Memory B cell (primary cell): ENCODE measurements around the gene SIPA1L3.
A peak's percentile ranks its signal among the peaks of the same experiment; 100 is the strongest.

ENCODE experiments used
- ATAC-seq: fragments of 150-1000 bp; cut with Tn5 transposase; 2 replicates; pipeline ENCODE4 v1.10.0; 2021; ENCODE audit warnings: low read depth, mild to moderate bottlenecking, moderate library complexity
- DNase-seq, 2 donors: peaks; one replicate each; pipeline ENCODE4 v3.0.0; 2022; ENCODE audit warnings: low spot score in 2 of 2
- H3K27ac Mint-ChIP-seq: one replicate; pipeline ENCODE4 v1.8.0; 2022; ENCODE audit warnings: mild to moderate bottlenecking, moderate library complexity, mixed read lengths
- H3K27me3 Mint-ChIP-seq: one replicate; pipeline ENCODE4 v1.8.0; 2022; ENCODE audit warnings: mixed read lengths
- H3K36me3 Mint-ChIP-seq: one replicate; pipeline ENCODE4 v1.8.0; 2022; ENCODE audit warnings: mild to moderate bottlenecking, mixed read lengths
- H3K4me1 Mint-ChIP-seq: one replicate; pipeline ENCODE4 v1.8.0; 2022; ENCODE audit warnings: mixed read lengths
- H3K4me3 Mint-ChIP-seq: one replicate; pipeline ENCODE4 v1.8.0; 2022; ENCODE audit warnings: mild to moderate bottlenecking, moderate library complexity, mixed read lengths
- H3K9me3 Mint-ChIP-seq: one replicate; pipeline ENCODE4 v1.8.0; 2022; ENCODE audit warnings: mixed read lengths

SIPA1L3 gene

DNA sequence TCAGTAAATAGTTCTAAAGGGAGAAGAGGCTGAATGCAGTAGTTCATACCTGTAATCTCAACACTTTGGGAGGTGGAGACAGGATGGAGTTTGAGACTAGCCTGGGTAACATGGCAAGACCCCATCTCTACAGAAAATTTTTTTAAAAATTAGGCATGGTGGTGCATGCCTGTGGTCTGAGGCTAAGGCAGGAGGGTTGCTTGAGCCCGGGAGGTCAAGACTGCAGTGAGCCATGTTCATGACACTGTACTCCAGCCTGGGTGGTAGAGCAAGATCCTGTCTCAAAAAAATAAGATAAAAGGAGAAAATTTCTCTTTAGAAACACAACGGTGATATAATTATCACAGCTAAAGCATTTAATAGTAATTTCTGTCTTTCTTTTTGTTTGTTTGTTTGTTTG is 57.1 kb downstream of the SIPA1L3 start:
- DNase-seq = no peak
- ATAC-seq = no peak

DNA sequence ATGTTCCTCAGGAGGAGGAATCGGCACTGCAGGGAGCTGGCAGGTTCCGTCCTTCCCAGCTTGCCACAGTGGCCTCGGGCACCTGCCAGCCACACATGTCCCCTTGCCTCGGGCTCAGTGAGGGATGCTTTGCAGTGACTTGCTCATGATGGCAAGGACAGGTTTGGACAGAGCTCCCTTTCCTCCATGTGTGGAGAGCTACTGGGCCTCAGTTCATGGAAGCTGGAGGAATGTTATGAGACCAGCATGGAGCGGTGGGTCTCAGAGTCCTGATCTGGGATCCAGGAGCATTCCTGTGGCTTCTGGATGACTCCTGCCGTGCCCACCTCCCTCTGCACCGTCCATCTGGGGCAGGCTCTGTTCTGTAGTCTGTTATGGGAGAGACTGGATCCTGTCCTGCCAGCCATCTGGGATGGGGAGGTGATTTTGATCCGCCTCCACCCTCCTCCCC is 59.2 kb downstream of the SIPA1L3 start:
- no peaks in the 10 kb centered on the region for H3K27me3 Mint-ChIP-seq
- peaks cover 19% of the 10 kb centered on the region for H3K36me3 Mint-ChIP-seq
- H3K27ac Mint-ChIP-seq = peak overlapping the region; percentile 47
- DNase-seq = no peak
- no peak for ATAC-seq
- H3K4me1 Mint-ChIP-seq = peaks cover 35% of the 10 kb centered on the region
- no peak overlapping the region for H3K4me3 Mint-ChIP-seq
- peaks cover 5% of the 10 kb centered on the region for H3K9me3 Mint-ChIP-seq

More for the DNA sequence above, 57.1 kb downstream of the SIPA1L3 start:
- Mint-ChIP-seq H3K4me3 (no peak overlapping the region), H3K4me1 (peaks cover 41% of the 10 kb centered on the region), H3K27me3 (no peaks in the 10 kb centered on the region), H3K27ac (no peak overlapping the region), H3K9me3 (peaks cover 3% of the 10 kb centered on the region), H3K36me3 (peaks cover 11% of the 10 kb centered on the region)

DNA sequence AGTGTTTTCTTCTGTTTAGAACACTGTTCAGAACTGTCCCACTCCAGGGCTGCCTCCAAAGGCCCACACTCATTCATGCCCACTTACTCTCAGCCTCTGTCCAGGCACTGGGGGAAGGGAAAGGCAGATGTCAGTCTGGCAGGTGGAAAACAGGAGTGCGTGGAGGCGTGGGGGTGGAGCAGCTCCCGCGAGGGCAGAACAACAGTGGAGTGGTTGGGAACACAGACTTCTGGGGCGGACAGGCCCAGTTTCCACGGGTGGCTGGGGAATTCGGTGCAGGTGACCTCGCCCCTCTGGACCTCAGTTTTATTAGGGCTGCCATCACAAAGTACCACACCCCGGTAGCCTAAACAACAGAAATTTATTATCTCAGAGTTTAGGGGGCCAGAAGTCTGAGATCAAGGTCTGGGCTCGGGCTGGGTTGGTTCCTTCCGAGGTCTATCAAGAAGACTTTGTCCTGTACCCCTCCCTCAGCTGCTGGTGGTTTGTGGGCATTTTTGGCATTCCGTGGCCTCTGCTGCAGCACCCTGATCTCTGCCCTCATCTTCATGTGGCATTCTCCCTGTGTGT is 59.7 kb downstream of the SIPA1L3 start:
- DNase-seq (no peak), ATAC-seq (no peak)
- Mint-ChIP-seq H3K36me3 (peaks cover 16% of the 10 kb centered on the region), H3K27me3 (no peaks in the 10 kb centered on the region), H3K4me3 (no peak overlapping the region), H3K9me3 (peaks cover 3% of the 10 kb centered on the region), H3K4me1 (peaks cover 34% of the 10 kb centered on the region), H3K27ac (peak overlapping the region; percentile 47)

DNA sequence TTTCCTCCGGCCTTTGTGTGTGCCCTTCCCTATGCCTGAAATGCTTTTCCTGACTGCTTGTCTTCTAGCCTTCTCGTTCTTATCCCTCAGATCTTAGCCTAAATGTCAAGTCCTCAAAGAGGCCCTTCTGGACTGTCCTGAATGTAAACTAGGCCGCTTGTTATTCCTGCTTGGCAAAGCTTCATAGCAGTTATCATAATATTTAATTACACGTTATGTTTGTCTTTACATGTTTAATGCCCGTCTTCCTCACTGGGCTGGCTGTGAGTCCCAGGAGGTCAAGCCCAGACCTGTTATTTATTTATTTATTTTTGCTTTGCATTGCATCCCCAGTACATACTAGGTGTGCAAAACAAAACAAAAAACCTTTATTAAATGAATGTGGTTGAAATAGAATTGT is 62.7 kb downstream of the SIPA1L3 start:
- DNase-seq = no peak
- Mint-ChIP-seq H3K27ac (no peak overlapping the region), H3K9me3 (peaks cover 3% of the 10 kb centered on the region), H3K36me3 (peaks cover 27% of the 10 kb centered on the region), H3K27me3 (no peaks in the 10 kb centered on the region), H3K4me3 (no peak overlapping the region), H3K4me1 (peaks cover 34% of the 10 kb centered on the region)
- no peak for ATAC-seq

DNA sequence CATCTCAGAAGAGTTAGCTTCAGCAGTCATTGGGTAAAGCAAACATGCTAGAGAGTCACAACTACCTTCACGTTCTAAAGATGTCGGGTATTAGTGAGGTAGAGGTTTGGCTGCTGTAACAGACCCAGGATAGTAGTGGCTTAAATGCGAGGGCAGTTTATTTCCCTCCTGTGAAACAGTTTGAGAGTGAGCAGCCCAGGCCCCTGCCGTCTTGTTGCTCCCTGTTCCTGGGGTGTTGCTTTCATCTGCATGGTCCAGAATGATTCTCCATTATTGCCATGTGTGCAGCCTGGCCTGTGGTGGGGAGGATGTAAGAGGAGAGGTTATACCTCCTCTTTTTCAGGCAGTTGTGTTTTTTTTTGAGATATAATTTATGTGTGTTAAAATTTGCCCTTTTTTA is 63.7 kb downstream of the SIPA1L3 start:
- no peak for DNase-seq
- Mint-ChIP-seq H3K9me3 (peaks cover 3% of the 10 kb centered on the region), H3K4me3 (no peak overlapping the region), H3K36me3 (peaks cover 29% of the 10 kb centered on the region), H3K27me3 (no peaks in the 10 kb centered on the region), H3K27ac (no peak overlapping the region), H3K4me1 (peaks cover 41% of the 10 kb centered on the region)
- ATAC-seq = no peak

DNA sequence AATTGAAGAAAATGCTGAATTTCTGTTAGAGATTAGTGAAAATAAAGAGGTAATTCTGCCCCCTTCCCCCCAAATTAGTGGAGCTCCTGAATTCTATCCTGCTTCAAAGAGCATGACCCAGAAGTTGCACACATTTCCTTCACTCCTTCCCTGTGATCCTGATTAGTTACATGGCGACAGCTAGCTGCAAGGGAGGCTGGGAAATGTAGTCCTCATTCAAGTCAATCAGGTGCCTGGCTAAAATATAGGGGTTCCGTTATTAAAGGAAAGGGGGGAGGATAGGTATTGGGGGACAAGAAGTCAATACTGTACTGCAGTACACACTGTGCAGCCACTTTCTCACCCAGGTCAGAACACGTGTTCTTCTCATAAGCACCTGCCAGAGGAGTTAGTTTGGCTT is 65.8 kb downstream of the SIPA1L3 start:
- ATAC-seq (no peak), DNase-seq (no peak)
- H3K4me3 Mint-ChIP-seq = no peak overlapping the region
- no peak overlapping the region for H3K27ac Mint-ChIP-seq
- H3K27me3 Mint-ChIP-seq = no peaks in the 10 kb centered on the region
- H3K36me3 Mint-ChIP-seq = peaks cover 32% of the 10 kb centered on the region
- H3K9me3 Mint-ChIP-seq = peaks cover 3% of the 10 kb centered on the region
- H3K4me1 Mint-ChIP-seq = peaks cover 38% of the 10 kb centered on the region

DNA sequence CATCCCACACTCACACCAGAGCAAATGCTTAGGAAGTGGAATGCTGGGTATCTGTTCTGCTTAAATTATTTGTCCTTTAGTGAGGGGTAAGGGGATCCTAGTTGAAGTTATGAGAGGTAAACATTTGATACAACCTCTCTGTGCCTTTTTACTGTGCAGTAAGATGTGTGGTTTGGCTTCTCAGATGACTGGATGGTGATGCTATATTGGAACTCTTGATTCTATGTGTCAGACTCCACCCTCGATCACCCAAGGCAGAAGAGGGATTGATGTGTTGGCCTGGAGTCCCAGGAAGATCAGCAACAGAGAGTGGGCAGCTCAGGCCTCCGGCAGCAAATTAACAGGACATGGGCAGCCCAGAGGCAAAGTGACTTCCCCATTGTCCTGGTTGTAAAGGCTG is 66.7 kb downstream of the SIPA1L3 start:
- Mint-ChIP-seq H3K27ac (peak overlapping the region; percentile 88), H3K4me3 (peak overlapping the region; percentile 50), H3K9me3 (peaks cover 3% of the 10 kb centered on the region), H3K27me3 (no peaks in the 10 kb centered on the region), H3K4me1 (peaks cover 41% of the 10 kb centered on the region), H3K36me3 (peaks cover 30% of the 10 kb centered on the region)
- ATAC-seq (no peak), DNase-seq (no peak)

DNA sequence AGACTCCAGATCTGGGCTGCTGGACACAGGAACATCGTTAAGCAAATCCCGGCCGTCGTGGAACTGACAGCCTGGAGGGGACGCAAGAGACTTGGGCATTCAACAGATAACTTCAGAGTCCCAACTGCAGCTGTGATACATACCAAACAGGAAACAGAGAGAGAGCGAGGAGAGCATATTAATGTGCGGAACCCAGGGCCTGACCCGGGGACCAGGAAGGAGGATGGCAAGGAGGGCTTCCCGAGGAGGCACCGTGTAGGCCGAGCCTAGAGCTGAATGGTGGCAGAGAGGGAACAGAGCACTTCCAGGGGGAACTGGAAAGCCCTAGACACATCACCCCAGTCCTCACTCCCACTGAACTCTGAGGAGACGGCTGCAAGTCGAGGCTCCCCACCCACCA is 68.1 kb downstream of the SIPA1L3 start:
- no peaks in the 10 kb centered on the region for H3K27me3 Mint-ChIP-seq
- H3K4me1 Mint-ChIP-seq = peaks cover 46% of the 10 kb centered on the region
- peaks cover 3% of the 10 kb centered on the region for H3K9me3 Mint-ChIP-seq
- peak in 1 of 2 donors; percentile 18 for DNase-seq
- peak; percentile 46 for ATAC-seq
- peak overlapping the region; percentile 88 for H3K27ac Mint-ChIP-seq
- H3K4me3 Mint-ChIP-seq = peak overlapping the region; percentile 67
- peaks cover 27% of the 10 kb centered on the region for H3K36me3 Mint-ChIP-seq

DNA sequence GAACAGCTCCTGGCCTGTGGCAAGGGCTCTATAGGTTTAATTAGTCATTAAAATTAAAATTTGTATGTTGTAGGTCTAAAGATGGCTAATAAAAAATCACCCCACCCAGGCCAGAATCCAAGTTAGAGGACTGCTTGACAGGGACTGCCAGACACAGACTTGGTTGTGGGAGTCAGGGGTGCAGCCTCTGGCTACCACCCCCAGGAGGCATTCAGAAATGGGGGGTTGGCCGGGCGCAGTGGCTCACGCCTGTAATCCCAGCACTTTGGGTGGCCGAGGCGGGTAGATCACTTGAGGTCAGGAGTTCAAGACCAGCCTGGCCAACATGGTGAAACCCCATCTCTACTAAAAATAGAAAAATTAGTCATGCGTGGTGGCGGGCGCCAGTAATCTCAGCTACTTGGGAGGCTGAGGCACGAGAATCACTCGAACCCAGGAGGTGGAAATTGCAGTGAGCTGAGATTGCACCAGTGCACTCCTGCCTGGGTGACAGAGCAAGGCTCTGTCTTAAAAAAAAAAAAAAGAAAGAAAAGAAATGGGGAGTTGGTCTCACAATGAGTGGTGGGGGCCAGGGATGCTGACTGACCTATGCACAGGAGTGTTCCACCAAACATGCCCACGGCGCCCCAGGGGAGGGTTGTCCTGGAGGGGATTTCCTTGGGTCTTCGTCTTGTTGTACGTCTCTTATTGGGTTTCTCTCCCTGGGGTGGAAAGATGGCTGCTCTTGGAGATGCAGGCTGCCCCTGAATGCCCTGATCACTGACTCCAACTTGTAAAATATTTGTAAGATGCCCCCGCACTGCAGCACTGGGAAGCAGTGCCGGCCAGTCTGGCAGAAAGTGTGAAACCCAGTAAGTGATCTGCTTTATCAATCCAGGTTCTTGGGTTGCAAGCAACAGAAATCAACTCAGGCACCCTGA is 68.8 kb downstream of the SIPA1L3 start:
- DNase-seq = no peak
- Mint-ChIP-seq H3K4me1 (peaks cover 53% of the 10 kb centered on the region), H3K27me3 (no peaks in the 10 kb centered on the region), H3K4me3 (peak overlapping the region; percentile 67), H3K9me3 (peaks cover 3% of the 10 kb centered on the region), H3K27ac (peak overlapping the region; percentile 88), H3K36me3 (peaks cover 24% of the 10 kb centered on the region)
- no peak for ATAC-seq

DNA sequence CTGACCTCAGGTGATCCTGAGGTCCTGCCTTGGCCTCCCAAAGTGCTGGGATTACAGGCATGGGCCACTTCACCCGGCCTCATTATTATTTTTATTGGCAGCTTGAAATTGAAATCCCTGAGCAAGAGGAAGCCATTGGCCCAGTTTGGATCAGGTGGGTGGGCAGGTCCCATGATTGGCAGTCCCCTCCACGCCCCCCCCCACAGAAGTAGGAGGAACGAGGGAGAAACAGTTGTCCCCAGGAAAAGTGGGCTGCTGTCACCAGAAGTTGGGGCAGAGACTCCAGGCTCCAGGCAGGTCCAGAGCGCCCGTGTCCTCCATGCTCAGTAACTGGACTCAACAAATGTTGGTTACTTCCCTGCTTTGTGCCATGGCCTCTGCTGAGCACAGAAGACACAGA is 70.4 kb downstream of the SIPA1L3 start:
- ATAC-seq (no peak), DNase-seq (no peak)
- no peaks in the 10 kb centered on the region for H3K27me3 Mint-ChIP-seq
- H3K4me1 Mint-ChIP-seq = peaks cover 56% of the 10 kb centered on the region
- H3K36me3 Mint-ChIP-seq = peaks cover 14% of the 10 kb centered on the region
- H3K9me3 Mint-ChIP-seq = no peaks in the 10 kb centered on the region
- peak overlapping the region; percentile 92 for H3K27ac Mint-ChIP-seq
- H3K4me3 Mint-ChIP-seq = no peak overlapping the region

DNA sequence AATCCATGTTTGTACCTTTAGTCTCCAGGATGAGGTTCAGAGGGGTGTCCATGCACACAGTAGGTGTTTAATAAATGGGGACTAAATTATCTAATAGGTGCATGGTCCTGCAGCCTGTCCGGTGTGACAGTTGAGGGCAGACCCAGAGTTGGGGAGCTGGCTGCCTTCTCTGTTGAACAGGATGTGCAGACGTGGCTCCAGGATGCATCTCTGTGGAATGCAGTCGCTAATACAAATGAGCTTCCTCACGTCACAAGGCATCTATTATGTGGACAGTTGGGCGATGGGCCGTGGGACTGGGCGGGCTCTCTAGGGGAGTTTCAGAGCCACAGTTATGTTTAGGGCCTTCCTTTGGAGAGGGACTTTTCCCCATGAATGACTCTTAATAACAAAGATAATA is 71.0 kb downstream of the SIPA1L3 start:
- Mint-ChIP-seq H3K36me3 (peaks cover 11% of the 10 kb centered on the region), H3K27me3 (no peaks in the 10 kb centered on the region), H3K4me1 (peaks cover 58% of the 10 kb centered on the region), H3K27ac (peak overlapping the region; percentile 92), H3K4me3 (no peak overlapping the region), H3K9me3 (no peaks in the 10 kb centered on the region)
- DNase-seq (peak in 1 of 2 donors; percentile 16), ATAC-seq (peak; percentile 25)

DNA sequence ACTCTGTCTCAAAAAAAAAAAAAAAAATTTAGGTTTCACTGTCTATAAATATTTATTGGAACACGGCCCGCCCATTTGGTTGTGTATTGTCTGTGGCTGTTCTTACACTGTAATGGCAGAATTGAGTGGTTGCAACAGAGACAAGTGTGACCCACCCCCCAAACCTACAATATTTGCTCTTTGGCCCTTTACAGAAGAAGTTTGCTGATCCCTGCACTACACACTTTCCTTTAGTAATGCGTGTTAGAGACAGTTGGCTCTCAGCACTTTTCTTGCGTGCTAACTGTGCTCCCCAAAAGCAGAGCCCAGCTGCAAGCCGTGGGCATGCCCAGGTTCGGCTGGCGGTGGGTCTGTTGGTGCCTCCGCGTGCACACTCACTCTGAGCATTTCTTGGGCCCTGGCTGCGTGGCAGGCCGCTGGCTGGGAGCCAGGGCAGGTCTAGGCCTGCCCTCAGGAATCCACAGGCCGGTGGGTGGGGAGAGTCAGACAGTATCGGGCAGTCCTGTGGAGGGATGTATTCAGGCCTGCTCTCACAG is 72.6 kb downstream of the SIPA1L3 start:
- Mint-ChIP-seq H3K27me3 (no peaks in the 10 kb centered on the region), H3K9me3 (no peaks in the 10 kb centered on the region), H3K4me1 (peaks cover 60% of the 10 kb centered on the region), H3K4me3 (peak overlapping the region; percentile 37), H3K36me3 (peaks cover 8% of the 10 kb centered on the region), H3K27ac (peak overlapping the region; percentile 92)
- DNase-seq = no peak
- ATAC-seq = no peak

DNA sequence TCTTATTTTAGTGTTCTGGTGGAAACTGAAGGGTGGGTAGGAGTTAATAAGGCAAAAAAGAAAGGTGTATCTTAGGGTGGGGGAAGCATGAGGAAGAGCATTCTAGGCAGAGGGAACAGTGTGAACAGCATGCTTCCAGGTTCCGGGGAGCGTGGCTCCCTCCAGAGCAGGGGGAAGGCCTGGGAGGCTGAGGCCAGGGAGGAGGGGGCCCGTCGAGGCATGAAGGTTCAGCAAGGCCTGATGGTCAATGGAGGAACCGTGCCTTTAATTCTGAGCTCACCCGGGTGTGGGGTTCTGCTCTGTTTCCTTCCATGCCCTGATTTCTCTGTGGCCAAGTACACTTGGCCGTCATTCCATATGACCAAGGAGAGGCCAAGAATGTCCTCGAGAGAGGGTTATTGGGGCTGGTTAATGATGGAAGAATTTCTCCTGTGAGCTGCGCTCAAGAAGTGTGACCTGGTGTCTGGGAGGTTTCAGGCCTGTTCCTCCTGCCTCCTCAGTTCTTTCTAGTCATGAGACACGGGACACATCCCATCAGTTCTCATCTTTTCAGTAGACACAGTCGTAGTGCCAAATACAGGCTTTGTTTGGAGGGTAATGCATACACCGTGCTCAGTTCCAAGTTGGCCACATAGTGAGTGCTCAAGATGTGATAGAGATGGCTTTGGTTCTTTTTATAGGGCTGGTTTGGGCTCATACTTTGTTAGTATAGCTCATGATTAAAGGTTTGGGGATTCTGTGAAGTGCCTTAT is 73.6 kb downstream of the SIPA1L3 start:
- Mint-ChIP-seq H3K36me3 (peaks cover 6% of the 10 kb centered on the region), H3K4me1 (peaks cover 60% of the 10 kb centered on the region), H3K27me3 (no peaks in the 10 kb centered on the region), H3K27ac (peak overlapping the region; percentile 92), H3K9me3 (no peaks in the 10 kb centered on the region), H3K4me3 (peak overlapping the region; percentile 37)
- ATAC-seq = no peak
- DNase-seq = no peak
